NCI-H2081 (cell line): ENCODE measurements around the gene CDKN2C.

Experiments
- DNase-seq, 2 experiments: peaks; one replicate each; lab custom pipeline; 2025; lab: John Stamatoyannopoulos, UW

The CDKN2C gene

GRCh38 chr1:50964863-50965262 lies 5.2 kb upstream of the CDKN2C start:
- no peak for DNase-seq

GRCh38 chr1:50966991-50967390 lies 3.1 kb upstream of the CDKN2C start:
- no peak for DNase-seq

DNA sequence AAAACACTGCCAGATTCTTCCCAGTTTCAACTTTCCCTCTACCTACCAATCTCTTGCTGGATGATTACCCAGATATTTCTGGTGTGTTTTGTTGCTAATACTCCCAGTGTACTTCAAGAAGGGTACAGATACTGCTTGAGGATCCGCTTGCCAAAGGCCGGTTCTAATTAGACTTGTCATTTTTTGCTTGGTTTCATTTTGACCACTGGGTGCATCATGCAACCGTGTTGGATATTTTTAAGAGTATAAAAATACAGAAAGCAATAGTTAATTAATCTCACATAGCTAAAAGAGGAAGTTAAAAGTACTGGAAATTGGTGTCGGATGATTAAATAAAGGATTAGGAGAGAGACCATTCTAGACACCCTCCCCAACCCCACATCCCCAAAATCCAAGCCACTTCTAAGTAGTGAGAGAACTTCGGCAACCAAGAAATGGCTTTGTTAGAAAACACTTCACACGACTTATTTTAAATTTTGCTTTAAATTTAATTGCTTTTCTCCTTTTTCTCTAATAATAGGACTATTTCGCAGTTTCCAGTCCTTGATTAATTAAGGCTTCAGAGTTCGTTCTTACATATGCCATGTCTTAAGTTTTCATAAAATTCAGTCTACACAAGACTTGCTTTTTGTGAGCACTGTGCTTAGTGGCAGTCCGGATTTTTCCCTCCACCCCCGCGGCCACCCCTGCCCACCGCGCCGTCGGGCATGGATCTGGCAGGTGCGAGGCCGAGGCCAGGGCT lies 2.5 kb upstream of the CDKN2C start:
- DNase-seq, result peak in 1 of 2 experiments; percentile 53

GRCh38 chr1:50968158-50968820 lies 1.8 kb upstream of the CDKN2C start:
- peak; percentile 97 to 98 for DNase-seq

DNA sequence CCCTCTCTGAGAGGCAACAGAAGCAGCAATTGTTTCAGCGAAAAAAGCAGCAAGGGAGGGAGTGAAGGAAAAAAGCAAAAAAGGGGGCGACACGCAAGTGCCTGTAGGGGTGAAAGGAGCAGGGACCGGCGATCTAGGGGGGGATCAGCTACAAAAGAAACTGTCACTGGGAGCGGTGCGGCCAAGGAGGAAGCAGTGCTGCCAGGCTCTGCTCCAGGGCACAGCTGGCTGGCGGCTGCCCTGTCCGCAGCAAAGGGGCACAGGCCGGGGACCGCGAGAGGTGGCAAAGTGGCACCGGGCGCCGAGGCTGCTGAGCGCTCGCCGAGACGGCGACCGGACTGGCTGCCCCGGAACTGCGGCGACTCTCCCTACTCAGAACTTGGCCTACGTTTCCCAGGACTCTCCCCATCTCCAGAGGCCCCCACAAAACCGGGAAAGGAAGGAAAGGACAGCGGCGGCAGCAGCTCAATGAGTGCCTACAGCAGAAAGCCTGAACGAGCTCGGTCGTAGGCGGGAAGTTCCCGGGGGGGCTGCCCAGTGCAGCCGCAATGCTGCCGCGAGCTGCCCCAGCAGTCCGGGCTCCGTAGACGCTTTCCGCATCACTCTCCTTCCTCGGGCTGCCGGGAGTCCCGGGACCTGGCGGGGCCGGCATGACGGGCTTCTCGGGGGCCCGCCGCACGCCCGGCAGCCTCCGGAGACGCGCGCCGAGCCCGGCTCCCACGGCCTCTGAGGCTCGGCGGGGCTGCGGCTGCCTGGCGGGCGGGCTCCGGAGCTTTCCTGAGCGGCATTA lies 1.0 kb upstream of the CDKN2C start:
- peak; percentile 71 to 76 for DNase-seq

- peak in 1 of 2 experiments; percentile 62 for DNase-seq
Observed at GRCh38 chr1:50970509-50970887, 453 bp downstream of the CDKN2C start.

DNA sequence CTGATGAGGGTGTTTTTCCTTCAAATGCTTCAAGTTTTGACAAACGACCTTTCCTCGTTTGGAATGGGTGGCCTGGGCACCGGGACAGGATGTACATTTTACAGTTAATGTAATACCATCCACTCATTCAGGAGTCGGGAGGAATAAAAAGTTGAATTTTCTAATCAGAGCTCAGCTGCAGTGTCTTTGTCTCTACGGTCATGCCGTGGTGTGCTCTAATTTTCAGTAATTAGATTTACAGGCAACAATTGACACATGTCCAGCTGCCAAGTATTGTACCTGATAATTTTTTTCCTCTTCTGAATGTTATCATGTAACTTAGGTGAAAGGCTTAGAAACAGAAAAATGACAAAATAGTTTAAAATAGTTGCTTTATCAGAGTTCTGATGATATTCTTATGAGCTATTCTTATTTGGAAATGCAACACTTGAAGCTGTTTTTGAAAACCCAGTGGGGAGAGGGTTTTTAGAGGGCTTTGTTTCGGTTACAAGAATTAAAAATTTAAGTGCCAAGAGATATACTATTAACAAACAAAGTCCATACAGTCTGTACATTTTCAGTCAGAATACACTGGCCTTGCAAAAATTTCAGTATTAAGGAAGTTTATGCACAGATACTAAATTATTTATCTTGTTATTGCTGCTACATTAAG lies 1.0 kb downstream of the CDKN2C start:
- peak in 1 of 2 experiments; percentile 62 for DNase-seq

DNA sequence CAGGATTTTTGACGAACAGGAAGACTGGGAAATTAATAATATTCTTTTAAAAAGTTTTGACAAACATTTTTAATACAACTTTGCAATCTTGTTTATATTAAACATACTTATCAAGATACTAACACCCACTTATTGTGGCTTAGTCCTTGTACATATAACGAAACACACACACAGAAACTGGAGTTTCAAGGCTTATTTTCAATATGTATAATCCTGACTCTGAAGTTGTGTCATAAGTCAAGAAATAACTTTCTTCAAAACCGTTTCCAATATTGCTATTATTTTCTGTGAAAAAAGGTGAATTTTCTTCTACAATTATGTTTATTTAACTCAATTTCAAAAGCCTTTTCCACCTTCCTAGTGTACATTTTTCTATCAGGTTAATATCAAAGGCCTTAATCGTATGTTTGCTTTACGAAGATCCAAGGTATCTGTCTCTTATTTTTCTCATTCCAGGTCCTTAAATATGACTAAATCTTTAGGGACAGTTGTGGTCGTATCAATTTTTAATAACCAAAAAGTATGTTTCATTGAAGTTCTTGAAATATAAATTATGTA lies 1.8 kb downstream of the CDKN2C start:
- peak in 1 of 2 experiments; percentile 49 for DNase-seq

GRCh38 chr1:50972766-50973165 lies 2.7 kb downstream of the CDKN2C start:
- peak in 1 of 2 experiments; percentile 43 for DNase-seq

DNA sequence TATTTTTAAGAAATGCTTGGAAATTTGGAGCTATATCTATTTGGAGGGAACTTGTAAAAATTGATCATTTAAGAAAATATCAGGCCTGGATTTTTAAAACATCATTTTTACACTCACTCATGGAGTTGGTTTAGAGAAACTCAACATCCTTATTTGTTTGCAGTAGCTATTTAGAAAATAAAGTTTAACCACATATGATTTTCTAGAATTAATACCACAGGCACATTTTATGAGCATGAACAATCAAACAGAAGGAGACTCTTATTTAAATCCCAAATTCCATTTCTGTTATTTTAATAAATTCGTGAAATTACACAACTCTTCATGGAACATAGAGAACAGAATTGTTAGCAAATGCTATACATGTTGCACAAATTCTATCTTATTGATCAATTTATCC lies 3.2 kb downstream of the CDKN2C start:
- no peak for DNase-seq

- peak; percentile 37 to 65 for DNase-seq
Observed at GRCh38 chr1:50973875-50974617, 4.0 kb downstream of the CDKN2C start.

DNA sequence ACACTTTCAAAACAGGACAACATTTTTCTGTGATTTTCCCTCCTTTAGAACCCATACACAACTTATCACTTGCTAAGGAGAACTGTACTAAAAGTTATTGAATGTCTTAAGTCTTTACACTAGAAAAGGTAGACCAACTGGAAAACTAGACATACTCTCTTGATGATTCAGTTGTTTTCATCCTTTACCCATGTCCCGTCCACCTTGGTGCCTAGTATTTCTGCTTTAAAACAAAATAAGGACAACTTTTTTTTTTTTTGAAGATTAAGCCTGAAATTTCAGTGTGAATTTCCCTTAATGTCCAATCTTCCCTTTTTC lies 4.5 kb downstream of the CDKN2C start:
- DNase-seq, result peak in 1 of 2 experiments; percentile 29

- peak in 1 of 2 experiments; percentile 54 for DNase-seq
Observed at GRCh38 chr1:50975436-50975835, 5.4 kb downstream of the CDKN2C start.

- peak; percentile 47 to 80 for DNase-seq
Observed at GRCh38 chr1:50976111-50976889, 6.3 kb downstream of the CDKN2C start.

DNA sequence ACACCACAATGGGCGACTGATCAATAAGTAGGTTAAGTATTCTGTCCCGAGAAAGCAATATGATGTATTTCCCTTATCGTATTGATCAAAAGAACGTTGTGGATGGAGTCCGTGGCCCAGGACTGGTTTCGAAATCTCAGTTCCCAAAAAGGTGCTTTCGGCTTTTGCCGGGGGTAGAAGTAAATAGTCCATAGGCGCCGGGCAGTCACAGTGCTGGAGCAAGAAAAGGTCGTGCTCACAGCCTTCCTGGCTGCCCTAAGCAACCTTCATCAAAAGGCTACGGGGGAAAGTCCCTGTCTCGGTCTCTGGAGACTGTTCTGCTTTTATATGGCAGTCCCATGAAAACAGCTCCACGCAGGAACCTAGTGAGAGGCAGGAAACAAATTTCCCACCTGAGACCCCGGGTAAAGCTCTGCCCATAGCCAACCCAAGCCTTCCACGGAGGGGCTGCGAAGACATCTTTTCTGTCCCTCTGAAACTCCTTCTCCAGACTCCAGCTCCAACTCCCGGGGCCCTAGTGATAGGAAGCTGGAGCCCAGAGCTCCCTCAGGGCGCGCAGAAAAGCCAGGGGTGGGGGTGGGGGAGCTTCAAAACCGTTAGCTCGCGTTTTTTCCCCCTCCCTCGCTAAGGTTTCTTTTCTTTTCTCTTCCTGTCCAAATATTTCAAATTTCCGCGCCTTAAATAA lies 7.0 kb downstream of the CDKN2C start:
- DNase-seq, result peak; percentile 82 to 84

DNA sequence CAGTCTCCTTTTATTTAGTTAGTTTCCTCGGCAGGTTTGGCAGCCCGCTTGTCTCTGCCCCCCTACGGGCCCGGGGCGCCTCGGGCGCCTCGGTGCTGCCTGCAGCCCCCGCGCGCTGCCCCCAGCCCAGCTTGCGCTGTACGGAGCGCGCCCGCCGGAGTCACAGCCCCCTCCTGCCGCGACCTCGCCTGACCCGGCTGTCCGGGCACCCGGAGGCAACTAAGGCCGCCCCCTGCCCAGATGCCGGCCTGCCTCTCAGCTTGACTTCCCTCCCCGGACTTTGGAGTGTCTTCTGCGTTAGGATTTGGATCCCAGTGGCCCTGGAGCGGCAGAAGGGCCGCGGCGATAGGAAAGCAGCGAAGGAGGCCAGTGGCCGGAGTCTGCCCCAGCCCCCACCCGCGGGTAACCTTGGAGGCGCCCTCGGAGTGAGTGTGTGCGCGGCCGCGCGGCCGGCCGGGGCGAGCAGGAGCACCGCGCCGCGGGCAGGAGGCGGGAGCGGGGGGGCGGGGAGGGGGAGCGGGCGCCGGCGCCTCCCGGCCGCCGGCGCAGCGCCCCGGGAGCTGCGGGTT lies 7.6 kb downstream of the CDKN2C start:
- peak; percentile 71 to 81 for DNase-seq

DNA sequence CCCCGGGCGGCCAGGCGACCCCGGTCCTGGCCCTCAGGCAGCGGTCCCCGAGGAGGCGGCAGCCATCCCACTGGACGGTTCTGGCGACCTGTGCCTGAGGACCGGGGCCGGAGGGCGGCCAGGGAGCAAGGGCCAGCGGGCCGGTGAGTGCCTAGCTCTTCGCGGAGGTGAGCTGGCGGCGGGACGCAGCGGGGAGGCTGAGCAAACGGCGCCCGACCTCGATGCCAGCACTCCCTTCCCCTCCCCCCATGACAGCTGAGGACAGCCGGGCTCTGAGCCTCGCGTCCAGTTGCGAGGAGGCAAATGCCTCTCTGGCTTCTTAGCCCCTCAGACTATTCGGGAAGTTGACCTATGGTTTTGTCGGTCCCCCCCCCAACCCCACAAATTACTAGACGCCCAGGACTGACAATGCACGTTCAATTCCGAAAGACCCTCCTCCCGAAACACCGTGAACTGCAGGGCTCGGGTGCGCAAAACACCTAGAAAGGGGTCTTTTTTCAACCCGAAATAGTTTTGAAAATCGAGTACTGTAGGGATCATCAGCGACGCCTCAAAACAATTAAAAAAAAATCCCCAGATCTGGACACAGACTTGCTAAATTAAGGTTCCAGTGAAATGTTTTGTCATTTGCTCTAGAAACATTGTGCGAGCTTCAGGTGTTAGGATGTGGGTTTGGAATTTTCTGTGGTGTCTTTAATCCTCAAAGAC lies 8.3 kb downstream of the CDKN2C start:
- DNase-seq, result peak; percentile 94 to 95

GRCh38 chr1:50978852-50979781 lies 9.1 kb downstream of the CDKN2C start:
- DNase-seq, result peak; percentile 73 to 86
